Thoracic aorta (tissue), 2 donors: ENCODE measurements around the gene NT5DC1. TPM values are rescaled to one million over a fixed set of nuclear protein-coding genes. Genes with fewer than 3 reads are reported as not detected.

Experiments
- ATAC-seq: fragments of 150-250 bp; one replicate; pipeline ENCODE4 v1.8.0; 2017; ENCODE audit warnings: low read depth; ENCODE audit not compliant: insufficient number of reproducible peaks, low FRiP score
- DNase-seq: peaks from one replicate; pipeline ENCODE4 v3.0.0-alpha.2; 2020; ENCODE audit warnings: low spot score
- H3K27ac ChIP-seq, 2 donors: fragments of 200-600 bp; sonication (generic); 1 replicate in 1 of 2; 2 replicates in 1 of 2; pipeline ENCODE4 v1.5.1; 2016; ENCODE audit warnings: mild to moderate bottlenecking in 2 of 2, moderate library complexity in 2 of 2
- H3K27me3 ChIP-seq: fragments of 200-600 bp; sonication (generic); replicated peaks from 2 replicates; pipeline ENCODE4 v1.6.0; 2016; ENCODE audit warnings: mild to moderate bottlenecking; ENCODE audit not compliant: insufficient read depth
- H3K36me3 ChIP-seq: fragments of 200-600 bp; sonication (generic); one replicate; pipeline ENCODE4 v1.5.1; 2016
- H3K4me1 ChIP-seq, 2 donors: fragments of 200-600 bp; sonication (generic); 1 replicate in 1 of 2; 2 replicates in 1 of 2; pipeline versions ENCODE4 v1.5.1 to v1.6.0; 2016; ENCODE audit warnings: low read depth in 2 of 2, mild to moderate bottlenecking in 1 of 2; ENCODE audit not compliant: control insufficient read depth in 1 of 2
- H3K4me3 ChIP-seq: fragments of 200-600 bp; sonication (generic); 2 replicates; pipeline ENCODE4 v1.5.1; 2016; ENCODE audit warnings: mild to moderate bottlenecking
- H3K9me3 ChIP-seq: fragments of 200-600 bp; sonication (generic); 2 replicates; pipeline ENCODE4 v1.5.1; 2016
- total RNA-seq, 2 donors: library from RNA; depleted of rRNA; stranded (reverse); fragments of >200 nt; gene quantifications; one replicate each; pipeline versions ENCODE4 v1.1.0 to v1.2.3, GENCODE V29; 2016
- TF ChIP-seq, protein P1 (sequence below): fragments of 200-600 bp; sonication (generic); IDR thresholded peaks from one replicate; pipeline ENCODE4 v1.5.1; 2019; ENCODE audit warnings: antibody characterized with exemption

The NT5DC1 gene
- total RNA-seq, 2 donors from 2014 or later, result 15.4 to 25.0 TPM

GRCh38 chr6:116244284-116244683 lies 143.6 kb downstream of the NT5DC1 start:
- no peaks in the 10 kb centered on the region for H3K27me3 ChIP-seq
- peaks cover 2 to 11% of the 10 kb centered on the region in 2 donors for H3K4me1 ChIP-seq
- ATAC-seq, result no peak
- H3K9me3 ChIP-seq, result no peaks in the 10 kb centered on the region
- H3K4me3 ChIP-seq, result no peak overlapping the region
- no peak for DNase-seq
- TF ChIP-seq, protein P1, sequence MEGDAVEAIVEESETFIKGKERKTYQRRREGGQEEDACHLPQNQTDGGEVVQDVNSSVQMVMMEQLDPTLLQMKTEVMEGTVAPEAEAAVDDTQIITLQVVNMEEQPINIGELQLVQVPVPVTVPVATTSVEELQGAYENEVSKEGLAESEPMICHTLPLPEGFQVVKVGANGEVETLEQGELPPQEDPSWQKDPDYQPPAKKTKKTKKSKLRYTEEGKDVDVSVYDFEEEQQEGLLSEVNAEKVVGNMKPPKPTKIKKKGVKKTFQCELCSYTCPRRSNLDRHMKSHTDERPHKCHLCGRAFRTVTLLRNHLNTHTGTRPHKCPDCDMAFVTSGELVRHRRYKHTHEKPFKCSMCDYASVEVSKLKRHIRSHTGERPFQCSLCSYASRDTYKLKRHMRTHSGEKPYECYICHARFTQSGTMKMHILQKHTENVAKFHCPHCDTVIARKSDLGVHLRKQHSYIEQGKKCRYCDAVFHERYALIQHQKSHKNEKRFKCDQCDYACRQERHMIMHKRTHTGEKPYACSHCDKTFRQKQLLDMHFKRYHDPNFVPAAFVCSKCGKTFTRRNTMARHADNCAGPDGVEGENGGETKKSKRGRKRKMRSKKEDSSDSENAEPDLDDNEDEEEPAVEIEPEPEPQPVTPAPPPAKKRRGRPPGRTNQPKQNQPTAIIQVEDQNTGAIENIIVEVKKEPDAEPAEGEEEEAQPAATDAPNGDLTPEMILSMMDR, result no peak
- H3K36me3 ChIP-seq, result peaks cover 4% of the 10 kb centered on the region
- H3K27ac ChIP-seq, result no peak overlapping the region

DNA sequence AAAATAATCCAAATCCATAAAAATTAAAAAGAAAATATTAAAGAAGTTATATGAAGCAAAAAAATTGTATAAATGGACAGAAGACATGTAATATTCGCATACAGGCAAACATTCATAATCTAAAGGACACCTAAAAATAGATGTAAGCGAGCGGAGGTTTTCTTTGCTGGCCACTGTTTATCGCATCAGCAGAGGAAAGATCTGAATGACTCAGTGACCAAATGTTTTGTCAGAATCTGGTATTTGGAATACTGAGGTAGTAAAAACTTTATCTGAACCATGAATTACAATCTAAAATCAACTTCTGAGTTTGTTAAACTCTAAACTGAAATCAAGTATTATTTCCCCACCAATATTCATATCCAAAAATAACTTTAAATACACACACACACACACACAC lies 145.4 kb downstream of the NT5DC1 start:
- H3K9me3 ChIP-seq, result no peaks in the 10 kb centered on the region
- TF ChIP-seq, protein P1, result no peak
- H3K4me1 ChIP-seq, result peaks cover 18 to 29% of the 10 kb centered on the region in 2 donors
- DNase-seq (no peak), ATAC-seq (no peak)
- H3K36me3 ChIP-seq, result peaks cover 4% of the 10 kb centered on the region
- H3K27me3 ChIP-seq, result no peaks in the 10 kb centered on the region
- H3K27ac ChIP-seq, result peak overlapping the region in 1 of 2 donors; percentile 55
- no peak overlapping the region for H3K4me3 ChIP-seq

DNA sequence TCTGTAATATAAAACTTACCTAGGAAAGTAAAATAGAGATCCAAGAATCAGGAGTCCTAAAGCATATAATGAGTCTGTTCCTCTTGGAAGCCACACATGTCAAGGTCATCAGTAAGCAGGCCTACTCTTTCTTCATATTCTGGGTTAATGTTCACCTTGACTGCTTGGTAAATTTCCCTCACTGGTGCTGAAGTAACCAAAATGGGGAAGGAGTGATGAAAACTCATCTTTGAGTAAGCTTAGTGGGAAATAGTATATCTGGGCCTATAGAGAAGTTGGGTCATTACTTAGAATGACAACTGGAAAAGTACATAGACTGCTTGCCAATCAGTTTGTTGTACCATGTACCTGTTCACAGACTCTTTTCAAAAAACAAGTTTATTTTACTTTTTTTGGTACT lies 146.6 kb downstream of the NT5DC1 start:
- no peaks in the 10 kb centered on the region for H3K27me3 ChIP-seq
- peaks cover 30 to 41% of the 10 kb centered on the region in 2 donors for H3K4me1 ChIP-seq
- ATAC-seq (no peak), DNase-seq (no peak)
- no peak overlapping the region for H3K4me3 ChIP-seq
- TF ChIP-seq, protein P1, result no peak
- no peaks in the 10 kb centered on the region for H3K9me3 ChIP-seq
- no peak overlapping the region for H3K27ac ChIP-seq
- H3K36me3 ChIP-seq, result peaks cover 4% of the 10 kb centered on the region

DNA sequence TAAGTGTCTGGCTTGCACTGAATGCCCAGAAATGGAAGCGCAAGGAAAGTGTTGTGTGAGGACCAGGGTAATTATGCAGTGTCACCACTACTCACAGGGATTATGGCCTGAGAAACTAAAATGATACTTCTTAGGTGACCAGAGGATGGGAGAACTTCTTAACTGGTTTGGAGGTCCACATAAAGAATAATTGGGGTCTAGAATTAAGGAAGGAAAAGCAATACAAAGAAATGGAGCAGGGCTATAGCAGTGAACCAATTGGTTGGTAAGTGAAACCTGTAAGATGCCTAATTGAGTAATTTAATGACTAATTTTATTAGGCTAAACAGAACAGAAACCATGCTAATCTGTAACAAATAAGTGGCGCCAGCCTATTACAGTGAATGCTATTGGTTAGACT lies 147.9 kb downstream of the NT5DC1 start:
- ATAC-seq (no peak), DNase-seq (no peak)
- Histone ChIP-seq H3K4me1 (peaks cover 35 to 51% of the 10 kb centered on the region in 2 donors), H3K36me3 (peaks cover 4% of the 10 kb centered on the region), H3K27ac (no peak overlapping the region), H3K27me3 (no peaks in the 10 kb centered on the region), H3K4me3 (no peak overlapping the region), H3K9me3 (no peaks in the 10 kb centered on the region)
- TF ChIP-seq, protein P1, result no peak

DNA sequence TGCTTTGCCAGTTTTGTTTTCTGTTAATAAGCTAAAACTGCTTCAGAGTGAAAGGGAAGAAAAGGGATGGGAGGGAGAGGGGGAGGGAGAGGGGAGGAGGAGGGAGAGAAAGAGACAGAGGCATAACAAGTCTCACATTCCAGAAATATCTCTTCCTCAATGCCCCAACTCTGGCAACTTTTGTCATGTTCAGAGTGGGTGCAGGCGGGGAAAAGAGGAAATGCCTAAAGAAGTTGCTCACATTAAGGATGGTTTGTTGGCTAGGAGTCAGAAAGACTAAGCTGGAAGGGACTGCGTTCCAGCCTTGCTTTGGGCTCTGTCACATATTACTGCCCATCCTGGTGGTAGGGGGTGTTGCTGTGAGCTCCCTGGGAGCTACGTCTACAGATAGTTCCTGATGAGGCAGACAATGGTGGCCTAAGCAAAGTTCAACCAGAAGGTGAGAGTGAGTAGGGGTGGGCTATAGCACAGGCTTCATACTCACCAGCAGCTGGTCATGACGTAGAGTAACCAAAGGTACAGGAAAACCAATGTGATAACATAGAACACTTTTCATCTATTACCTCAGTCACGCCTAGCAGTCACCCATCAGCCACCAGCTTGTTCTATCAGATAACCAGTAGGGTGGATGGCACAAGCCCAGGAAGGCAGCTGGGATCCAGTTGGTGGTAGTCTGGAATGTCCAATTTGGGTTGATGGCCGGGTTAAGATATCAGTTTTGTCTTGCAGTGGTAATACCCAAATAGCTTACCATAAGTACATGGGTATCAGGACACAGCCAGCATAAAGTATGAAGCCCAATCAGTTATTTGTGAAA lies 151.1 kb downstream of the NT5DC1 start:
- peak overlapping the region; percentile 89 for H3K4me3 ChIP-seq
- TF ChIP-seq, protein P1, result no peak
- peaks cover 40 to 61% of the 10 kb centered on the region in 2 donors for H3K4me1 ChIP-seq
- no peaks in the 10 kb centered on the region for H3K27me3 ChIP-seq
- no peaks in the 10 kb centered on the region for H3K9me3 ChIP-seq
- ATAC-seq (no peak), DNase-seq (no peak)
- no peaks in the 10 kb centered on the region for H3K36me3 ChIP-seq
- H3K27ac ChIP-seq, result peak overlapping the region; percentile 43 to 66
